ENCODE measurements around the gene SPACA6. TPM values are rescaled to one million over a fixed set of nuclear protein-coding genes. Genes with fewer than 3 reads are reported as not detected.

Gene SPACA6
- total and polyA plus RNA-seq, 12 donors, result 2.2 to 291 (median 25.2) TPM

DNA sequence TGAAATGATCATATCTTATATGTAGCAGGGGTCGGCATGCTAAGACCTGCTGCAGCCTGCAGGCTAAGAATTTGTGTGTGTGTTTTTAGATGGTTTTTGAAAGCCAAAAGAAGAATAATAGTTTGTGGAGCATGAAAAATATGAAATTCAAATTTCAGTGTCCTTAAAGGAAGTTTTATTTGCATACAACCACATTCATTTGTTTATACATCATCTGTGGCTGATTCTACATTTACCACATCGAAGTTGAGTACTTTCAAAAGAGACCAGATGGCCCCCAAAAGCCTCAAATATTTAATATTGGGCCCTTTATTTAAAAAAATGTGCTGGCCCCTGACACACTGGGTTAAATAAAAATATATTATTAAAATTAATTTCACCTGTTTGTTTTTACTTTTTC, 29.4 kb downstream of the SPACA6 start:
- TF ChIP-seq, protein P1, sequence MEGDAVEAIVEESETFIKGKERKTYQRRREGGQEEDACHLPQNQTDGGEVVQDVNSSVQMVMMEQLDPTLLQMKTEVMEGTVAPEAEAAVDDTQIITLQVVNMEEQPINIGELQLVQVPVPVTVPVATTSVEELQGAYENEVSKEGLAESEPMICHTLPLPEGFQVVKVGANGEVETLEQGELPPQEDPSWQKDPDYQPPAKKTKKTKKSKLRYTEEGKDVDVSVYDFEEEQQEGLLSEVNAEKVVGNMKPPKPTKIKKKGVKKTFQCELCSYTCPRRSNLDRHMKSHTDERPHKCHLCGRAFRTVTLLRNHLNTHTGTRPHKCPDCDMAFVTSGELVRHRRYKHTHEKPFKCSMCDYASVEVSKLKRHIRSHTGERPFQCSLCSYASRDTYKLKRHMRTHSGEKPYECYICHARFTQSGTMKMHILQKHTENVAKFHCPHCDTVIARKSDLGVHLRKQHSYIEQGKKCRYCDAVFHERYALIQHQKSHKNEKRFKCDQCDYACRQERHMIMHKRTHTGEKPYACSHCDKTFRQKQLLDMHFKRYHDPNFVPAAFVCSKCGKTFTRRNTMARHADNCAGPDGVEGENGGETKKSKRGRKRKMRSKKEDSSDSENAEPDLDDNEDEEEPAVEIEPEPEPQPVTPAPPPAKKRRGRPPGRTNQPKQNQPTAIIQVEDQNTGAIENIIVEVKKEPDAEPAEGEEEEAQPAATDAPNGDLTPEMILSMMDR (IDR thresholded peaks at IDR 0.05), result no peak
- no peak for TF ChIP-seq POLR2A (IDR thresholded peaks at IDR 0.05)
- Histone ChIP-seq H3K9me3 (replicated peaks in 1 of 3) (no peaks in the 10 kb centered on the region), H3K4me1 (replicated peaks in 1 of 2) (peaks cover 3 to 4% of the 10 kb centered on the region in 2 donors), H3K27me3 (peaks cover 38% of the 10 kb centered on the region), H3K36me3 (replicated peaks in 1 of 2) (no peaks in the 10 kb centered on the region), H3K27ac (no peak overlapping the region), H3K4me3 (no peak overlapping the region)
- WGBS, 4 donors, result 61 to 74% (median 66%) methylated on average over 2 of the region's 2 CpGs
- intact Hi-C loops (cut with DNase I), result no loop called here
- no peak for DNase-seq

DNA sequence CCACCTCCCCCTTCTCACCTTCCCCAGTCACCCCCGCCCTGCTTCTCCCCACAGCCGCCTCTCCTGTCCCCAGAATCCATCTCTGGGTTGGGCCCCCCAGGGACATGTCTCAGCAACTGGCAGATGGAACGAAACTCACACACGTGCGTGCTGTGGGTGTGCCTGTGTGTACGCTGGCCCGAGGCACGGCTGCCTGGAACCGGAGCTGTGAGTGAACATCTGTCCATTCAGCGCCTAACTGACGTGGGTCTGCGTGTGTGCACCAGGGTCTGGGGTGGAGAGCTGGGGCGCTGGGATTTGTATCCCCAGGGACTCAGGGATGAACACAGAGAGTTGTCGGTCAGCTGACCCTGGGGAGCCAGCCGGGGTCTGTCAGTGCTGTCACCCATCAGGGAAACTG, 31.4 kb downstream of the SPACA6 start:
- H3K4me3 ChIP-seq, result no peak overlapping the region
- H3K36me3 ChIP-seq (replicated peaks in 1 of 2), result no peaks in the 10 kb centered on the region
- H3K9me3 ChIP-seq (replicated peaks in 1 of 3), result no peaks in the 10 kb centered on the region
- no peak overlapping the region for H3K27ac ChIP-seq
- 30 to 38% (median 36%) methylated on average over 8 to 15 of the region's 15 CpGs for WGBS, 4 donors
- peaks cover 0 to under 1% of the 10 kb centered on the region in 2 donors for H3K4me1 ChIP-seq (replicated peaks in 1 of 2)
- TF ChIP-seq, protein P1 (IDR thresholded peaks at IDR 0.05), result no peak
- no peak for TF ChIP-seq POLR2A (IDR thresholded peaks at IDR 0.05)
- no peak for DNase-seq
- H3K27me3 ChIP-seq, result peaks cover 26% of the 10 kb centered on the region
- intact Hi-C loops (cut with DNase I), result no loop called here

DNA sequence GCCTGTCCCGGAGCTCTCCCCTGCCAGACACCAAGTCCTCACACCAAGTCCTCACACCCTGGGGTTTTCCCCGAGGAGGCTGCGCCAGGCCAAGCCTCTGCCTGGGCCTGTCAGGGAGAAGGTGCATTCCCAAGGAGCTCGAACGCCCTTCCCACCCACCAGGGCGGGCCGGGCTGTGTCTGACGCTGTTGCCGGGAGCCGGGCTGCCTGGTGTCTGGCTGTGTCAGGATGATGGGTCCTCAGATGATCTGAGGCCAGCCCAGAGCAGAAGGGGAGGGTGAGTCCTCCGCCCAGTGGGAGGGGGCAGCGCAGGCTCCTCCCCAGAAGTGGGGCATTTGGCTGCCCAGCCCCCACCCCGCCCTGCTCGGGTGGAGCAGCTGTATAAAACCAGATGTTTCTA, 32.9 kb downstream of the SPACA6 start:
- H3K4me3 ChIP-seq, result no peak overlapping the region
- H3K27me3 ChIP-seq, result peaks cover 12% of the 10 kb centered on the region
- H3K4me1 ChIP-seq (replicated peaks in 1 of 2), result no peaks in the 10 kb centered on the region
- no peaks in the 10 kb centered on the region for H3K36me3 ChIP-seq (replicated peaks in 1 of 2)
- H3K9me3 ChIP-seq (replicated peaks in 1 of 3), result no peaks in the 10 kb centered on the region
- H3K27ac ChIP-seq, result no peak overlapping the region
- TF ChIP-seq, protein P1 (IDR thresholded peaks at IDR 0.05), result no peak
- TF ChIP-seq POLR2A (IDR thresholded peaks at IDR 0.05), result no peak
- WGBS, 4 donors, result 42 to 55% (median 48%) methylated on average over 4 to 14 of the region's 14 CpGs
- intact Hi-C loops (cut with DNase I), result no loop called here
- DNase-seq, result peak in 1 of 7 donors; percentile 20

DNA sequence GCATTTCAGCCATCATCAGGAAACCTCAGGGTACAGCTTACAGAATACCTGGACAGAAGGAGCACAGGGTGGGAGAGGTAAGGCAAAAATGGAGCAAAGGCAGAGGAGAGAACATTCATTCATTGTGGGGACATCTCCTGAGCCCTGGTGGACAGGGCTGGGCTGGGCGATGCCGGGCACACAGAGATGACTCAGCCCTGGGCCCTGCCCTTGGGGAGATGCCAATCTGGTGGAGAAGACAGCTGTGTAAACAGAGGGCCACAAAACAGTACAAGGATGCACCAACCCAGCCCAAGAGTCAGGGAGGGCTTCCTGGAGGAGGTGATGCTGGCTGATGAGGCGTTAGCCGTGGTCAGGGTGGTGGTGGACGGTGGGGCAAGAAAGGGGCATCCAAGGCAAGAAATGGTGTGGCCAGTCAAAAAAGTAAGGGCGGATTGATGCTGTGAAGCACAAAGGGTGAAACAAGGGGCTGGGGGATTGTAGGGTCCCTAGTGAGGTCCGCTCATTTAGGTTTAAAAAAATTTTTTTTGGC, 34.3 kb downstream of the SPACA6 start:
- H3K27ac ChIP-seq, result no peak overlapping the region
- H3K4me3 ChIP-seq, result no peak overlapping the region
- 65 to 79% (median 71%) methylated on average over 7 of the region's 7 CpGs for WGBS, 4 donors
- no peaks in the 10 kb centered on the region for H3K4me1 ChIP-seq (replicated peaks in 1 of 2)
- DNase-seq, result no peak
- H3K9me3 ChIP-seq (replicated peaks in 1 of 3), result no peaks in the 10 kb centered on the region
- intact Hi-C loops (cut with DNase I), result no loop called here
- H3K27me3 ChIP-seq, result peaks cover 12% of the 10 kb centered on the region
- no peaks in the 10 kb centered on the region for H3K36me3 ChIP-seq (replicated peaks in 1 of 2)
- no peak for TF ChIP-seq POLR2A (IDR thresholded peaks at IDR 0.05)
- TF ChIP-seq, protein P1 (IDR thresholded peaks at IDR 0.05), result no peak
